HG02870 (cell line): ENCODE measurements around the gene STON1.
"Not testable (repeated sequence)": the region's sequence is repeated elsewhere in the genome, so short reads cannot be mapped to it uniquely, and the experiment has no call there.

ENCODE experiments used
- ATAC-seq: cut with Tn5 transposase; IDR thresholded peaks from one replicate; pipeline ENCODE4 v1.9.1; 2021; ENCODE audit warnings: mild to moderate bottlenecking, moderate library complexity; ENCODE audit not compliant: unreplicated experiment

STON1 gene

GRCh38 chr2:48530033-48530811 is at the start of gene STON1:
Gene STON1, plus strand, starts transcription at chr2:48530154. Its CDS starts 50,480 bp downstream, at chr2:48580634.
- ATAC-seq: peak; percentile 36

GRCh38 chr2:48480526-48480925 is 49.4 kb upstream of the STON1 start:
- no peak for ATAC-seq

GRCh38 chr2:48482313-48482712 is 47.6 kb upstream of the STON1 start:
- no peak for ATAC-seq

GRCh38 chr2:48482769-48483168 is 47.2 kb upstream of the STON1 start:
- no peak for ATAC-seq

- no peak for ATAC-seq
Measured at GRCh38 chr2:48483506-48483905, 46.4 kb upstream of the STON1 start.

GRCh38 chr2:48483916-48484315 is 46.0 kb upstream of the STON1 start:
- ATAC-seq: no peak

GRCh38 chr2:48488545-48488944 is 41.4 kb upstream of the STON1 start:
- ATAC-seq: no peak

- ATAC-seq: no peak
Measured at GRCh38 chr2:48496849-48497248, 33.1 kb upstream of the STON1 start.

- no peak for ATAC-seq
Measured at GRCh38 chr2:48504647-48505327, 25.2 kb upstream of the STON1 start.

- ATAC-seq: no peak
Measured at GRCh38 chr2:48507111-48507510, 22.8 kb upstream of the STON1 start.

- no peak for ATAC-seq
Measured at GRCh38 chr2:48508461-48509124, 21.4 kb upstream of the STON1 start.

- ATAC-seq: no peak
Measured at GRCh38 chr2:48510329-48510728, 19.6 kb upstream of the STON1 start.

- ATAC-seq: no peak
Measured at GRCh38 chr2:48511849-48512470, 18.0 kb upstream of the STON1 start.

- no peak for ATAC-seq
Measured at GRCh38 chr2:48512571-48512970, 17.4 kb upstream of the STON1 start.

- no peak for ATAC-seq
Measured at GRCh38 chr2:48514348-48515003, 15.5 kb upstream of the STON1 start.

GRCh38 chr2:48515513-48515985 is 14.4 kb upstream of the STON1 start:
- no peak for ATAC-seq

GRCh38 chr2:48519593-48519992 is 10.4 kb upstream of the STON1 start:
- ATAC-seq: no peak

- ATAC-seq: not testable (repeated sequence)
Measured at GRCh38 chr2:48524756-48525155, 5.2 kb upstream of the STON1 start.

- no peak for ATAC-seq
Measured at GRCh38 chr2:48525269-48525943, 4.5 kb upstream of the STON1 start.

GRCh38 chr2:48527226-48527885 is 2.6 kb upstream of the STON1 start:
- no peak for ATAC-seq
